ENCODE results near the gene SLC36A3. TPM values are rescaled to one million over a fixed set of nuclear protein-coding genes. Genes with fewer than 3 reads are reported as not detected.

Gene SLC36A3
- total RNA-seq, 6 donors from 2014 or later = not detected

GRCh38 chr5:151254556-151254955, 49.0 kb downstream of the SLC36A3 start:
- DNase-seq = no peak
- H3K9me3 ChIP-seq = no peaks in the 10 kb centered on the region
- H3K4me1 ChIP-seq = peaks cover 8 to 46% (median 25%) of the 10 kb centered on the region in 4 donors
- 42 to 50% methylated on average over 1 of the region's 1 CpG for WGBS, 2 donors
- no peaks in the 10 kb centered on the region for H3K27me3 ChIP-seq
- H3K27ac ChIP-seq = no peak overlapping the region
- H3K4me3 ChIP-seq = peak overlapping the region in 3 of 4 donors; percentile 70 to 83 (median 74)
- no peak for ATAC-seq (ENCODE audit: low FRiP score in 2 of 2)
- H3K36me3 ChIP-seq = no peaks in the 10 kb centered on the region
- TF ChIP-seq CTCF (IDR thresholded peaks at IDR 0.05) (no peak), EP300 (IDR thresholded peaks at IDR 0.05) (no peak), POLR2AphosphoS5 (IDR thresholded peaks at IDR 0.05) (no peak), POLR2A (IDR thresholded peaks at IDR 0.05) (no peak)

GRCh38 chr5:151253605-151253950, 50.0 kb downstream of the SLC36A3 start:
- Histone ChIP-seq H3K4me1 (peaks cover 8 to 45% (median 22%) of the 10 kb centered on the region in 4 donors), H3K27ac (peak overlapping the region; percentile 65 to 92 (median 82))
- ATAC-seq (ENCODE audit: low FRiP score in 2 of 2) = no peak

GRCh38 chr5:151252762-151253604, 50.6 kb downstream of the SLC36A3 start, which contains the start of gene GM2A:
Gene GM2A, plus strand, starts transcription at chr5:151253185. Its CDS starts 32 bp downstream, at chr5:151253217.
- H3K9me3 ChIP-seq = no peaks in the 10 kb centered on the region
- peaks cover 8 to 39% (median 22%) of the 10 kb centered on the region in 4 donors for H3K4me1 ChIP-seq
- H3K27me3 ChIP-seq = no peaks in the 10 kb centered on the region
- H3K4me3 ChIP-seq = peak within 1 kb of the TSS; percentile 65 to 83 (median 72)
- peak within 1 kb of the TSS; percentile 71 to 92 (median 82) for H3K27ac ChIP-seq
- no peaks in the 10 kb centered on the region for H3K36me3 ChIP-seq
- DNase-seq (peak; percentile 99 to 100), ATAC-seq (ENCODE audit: low FRiP score in 2 of 2) (peak; percentile 97 to 98)
- TF ChIP-seq EP300 (IDR thresholded peaks at IDR 0.05) (peak in 1 of 4 donors; percentile 71), CTCF (IDR thresholded peaks at IDR 0.05) (peak in 1 of 6 experiments; percentile 15), POLR2AphosphoS5 (IDR thresholded peaks at IDR 0.05) (peak; percentile 76 to 98), POLR2A (IDR thresholded peaks at IDR 0.05) (peak in 2 of 4 donors; percentile 90 to 93)
- 0% methylated on average over 11 to 36 of the region's 52 CpGs for WGBS, 2 donors

More at GRCh38 chr5:151253605-151253950, 50.0 kb downstream of the SLC36A3 start:
- H3K36me3 ChIP-seq = no peaks in the 10 kb centered on the region
- TF ChIP-seq CTCF (IDR thresholded peaks at IDR 0.05) = no peak
- TF ChIP-seq EP300 (IDR thresholded peaks at IDR 0.05) = no peak
- no peak for TF ChIP-seq POLR2A (IDR thresholded peaks at IDR 0.05)
- TF ChIP-seq POLR2AphosphoS5 (IDR thresholded peaks at IDR 0.05) = no peak
- WGBS, 2 donors = 12 to 25% methylated on average over 4 to 5 of the region's 5 CpGs
- no peaks in the 10 kb centered on the region for H3K9me3 ChIP-seq
- H3K27me3 ChIP-seq = no peaks in the 10 kb centered on the region
- H3K4me3 ChIP-seq = peak overlapping the region; percentile 65 to 83 (median 72)
- peak in 1 of 2 donors; percentile 28 for DNase-seq

GRCh38 chr5:151251621-151252020, 51.9 kb downstream of the SLC36A3 start:
- TF ChIP-seq EP300 (IDR thresholded peaks at IDR 0.05) = no peak
- TF ChIP-seq POLR2AphosphoS5 (IDR thresholded peaks at IDR 0.05) = no peak
- no peak for TF ChIP-seq POLR2A (IDR thresholded peaks at IDR 0.05)
- no peak for TF ChIP-seq CTCF (IDR thresholded peaks at IDR 0.05)

More at GRCh38 chr5:151251621-151252020, 51.9 kb downstream of the SLC36A3 start:
- H3K4me3 ChIP-seq = no peak overlapping the region
- WGBS, 2 donors = 86 to 90% methylated on average over 4 of the region's 4 CpGs
- no peak for DNase-seq
- H3K36me3 ChIP-seq = no peaks in the 10 kb centered on the region
- H3K27me3 ChIP-seq = no peaks in the 10 kb centered on the region
- no peak for ATAC-seq (ENCODE audit: low FRiP score in 2 of 2)
- no peak overlapping the region for H3K27ac ChIP-seq
- no peaks in the 10 kb centered on the region for H3K9me3 ChIP-seq
- peaks cover 8 to 33% (median 17%) of the 10 kb centered on the region in 4 donors for H3K4me1 ChIP-seq

Data from upper lobe of left lung (tissue), 6 donors.